Mesodermal cell (in vitro differentiated cells): Measurements from ENCODE around the gene USP20.

ENCODE experiments used
- H3K27ac ChIP-seq: 2 replicates; pipeline ENCODE4 v1.7.0; 2013; ENCODE audit warnings: mild to moderate bottlenecking, low read depth, low read length, moderate library complexity; ENCODE audit not compliant: severe bottlenecking
- H3K36me3 ChIP-seq: 2 replicates; pipeline ENCODE4 v1.7.1; 2013; ENCODE audit warnings: mild to moderate bottlenecking, low read length, moderate library complexity; ENCODE audit not compliant: control insufficient read depth, insufficient read depth
- H3K4me1 ChIP-seq: one replicate; pipeline ENCODE4 v1.7.1; 2013; ENCODE audit warnings: mild to moderate bottlenecking, low read length; ENCODE audit not compliant: insufficient read depth, control insufficient read depth, poor library complexity, severe bottlenecking
- H3K4me3 ChIP-seq: 2 replicates; pipeline ENCODE4 v1.7.0; 2013; ENCODE audit warnings: low read length, control low read depth, mild to moderate bottlenecking; ENCODE audit not compliant: insufficient read depth, poor library complexity, severe bottlenecking; ENCODE audit errors: extremely low read depth
- H3K9me3 ChIP-seq: 2 replicates; pipeline ENCODE4 v1.7.1; 2013; ENCODE audit warnings: mild to moderate bottlenecking, low read length, moderate library complexity; ENCODE audit not compliant: control insufficient read depth
- WGBS, 2 experiments: methylation state at CpG; one replicate each; pipeline ENCODE4 v1.1.5; 2013; ENCODE audit warnings: missing lambda C conversion rate in 2 of 2; ENCODE audit not compliant: insufficient coverage in 2 of 2; 5-methylcytosine and 5-hydroxymethylcytosine counted together

The USP20 gene

GRCh38 chr9:129853614-129854013, 18.4 kb downstream of the USP20 start:
- no peak overlapping the region for H3K27ac ChIP-seq
- peaks cover 56% of the 10 kb centered on the region for H3K36me3 ChIP-seq
- no peaks in the 10 kb centered on the region for H3K9me3 ChIP-seq
- no peak overlapping the region for H3K4me3 ChIP-seq
- 50 to 63% methylated on average over 1 to 2 of the region's 3 CpGs for WGBS, 2 experiments
- H3K4me1 ChIP-seq: peaks cover 11% of the 10 kb centered on the region

- no peaks in the 10 kb centered on the region for H3K9me3 ChIP-seq
- 94 to 100% methylated on average over 1 to 3 of the region's 4 CpGs for WGBS, 2 experiments
- H3K4me1 ChIP-seq: peaks cover 2% of the 10 kb centered on the region
- no peak overlapping the region for H3K4me3 ChIP-seq
- H3K27ac ChIP-seq: no peak overlapping the region
- H3K36me3 ChIP-seq: peaks cover 57% of the 10 kb centered on the region
Measured at GRCh38 chr9:129854588-129855110, 19.4 kb downstream of the USP20 start.

GRCh38 chr9:129857207-129857606, 21.9 kb downstream of the USP20 start:
- 87 to 92% methylated on average over 4 to 5 of the region's 7 CpGs for WGBS, 2 experiments
- H3K4me1 ChIP-seq: no peaks in the 10 kb centered on the region
- no peak overlapping the region for H3K4me3 ChIP-seq
- no peaks in the 10 kb centered on the region for H3K9me3 ChIP-seq
- no peak overlapping the region for H3K27ac ChIP-seq
- H3K36me3 ChIP-seq: peaks cover 58% of the 10 kb centered on the region

- WGBS, 2 experiments: 84 to 86% methylated on average over 8 of the region's 11 CpGs
- Histone ChIP-seq H3K4me1 (peaks cover 8% of the 10 kb centered on the region), H3K9me3 (no peaks in the 10 kb centered on the region), H3K36me3 (peaks cover 52% of the 10 kb centered on the region), H3K4me3 (no peak overlapping the region), H3K27ac (no peak overlapping the region)
Measured at GRCh38 chr9:129858167-129858962, 23.1 kb downstream of the USP20 start.

GRCh38 chr9:129860653-129861446, 25.6 kb downstream of the USP20 start:
- Histone ChIP-seq H3K9me3 (no peaks in the 10 kb centered on the region), H3K27ac (no peak overlapping the region), H3K36me3 (peaks cover 50% of the 10 kb centered on the region), H3K4me3 (no peak overlapping the region), H3K4me1 (peaks cover 14% of the 10 kb centered on the region)
- WGBS, 2 experiments: 72 to 75% methylated on average over 10 of the region's 11 CpGs

- H3K36me3 ChIP-seq: peaks cover 48% of the 10 kb centered on the region
- no peaks in the 10 kb centered on the region for H3K9me3 ChIP-seq
- WGBS, 2 experiments: 87 to 98% methylated on average over 9 to 11 of the region's 12 CpGs
- no peak overlapping the region for H3K27ac ChIP-seq
- peaks cover 14% of the 10 kb centered on the region for H3K4me1 ChIP-seq
- no peak overlapping the region for H3K4me3 ChIP-seq
Measured at GRCh38 chr9:129861447-129861827, 26.2 kb downstream of the USP20 start.

- Histone ChIP-seq H3K36me3 (peaks cover 39% of the 10 kb centered on the region), H3K4me1 (peaks cover 14% of the 10 kb centered on the region), H3K9me3 (no peaks in the 10 kb centered on the region), H3K4me3 (no peak overlapping the region), H3K27ac (no peak overlapping the region)
- 67 to 84% methylated on average over 9 to 12 of the region's 14 CpGs for WGBS, 2 experiments
Measured at GRCh38 chr9:129863059-129863690, 27.9 kb downstream of the USP20 start.

- Histone ChIP-seq H3K36me3 (peaks cover 33% of the 10 kb centered on the region), H3K9me3 (no peaks in the 10 kb centered on the region), H3K4me3 (no peak overlapping the region), H3K27ac (no peak overlapping the region), H3K4me1 (peaks cover 14% of the 10 kb centered on the region)
- 58 to 65% methylated on average over 7 to 10 of the region's 11 CpGs for WGBS, 2 experiments
Measured at GRCh38 chr9:129864991-129865647, 29.9 kb downstream of the USP20 start.

GRCh38 chr9:129865668-129866320, 30.5 kb downstream of the USP20 start:
- H3K4me3 ChIP-seq: no peak overlapping the region
- no peak overlapping the region for H3K27ac ChIP-seq
- 83 to 94% methylated on average over 6 to 11 of the region's 14 CpGs for WGBS, 2 experiments
- H3K36me3 ChIP-seq: peaks cover 32% of the 10 kb centered on the region
- H3K4me1 ChIP-seq: peaks cover 14% of the 10 kb centered on the region
- no peaks in the 10 kb centered on the region for H3K9me3 ChIP-seq
